HepG2 (cell line): ENCODE data around the gene DIRAS1. TPM values are rescaled to one million over a fixed set of nuclear protein-coding genes. Genes with fewer than 3 reads are reported as not detected.

Source experiments
- ATAC-seq: fragments of 200-7000 bp; cut with Tn5 transposase; 3 replicates; pipeline ENCODE4 v1.9.1; 2020; ENCODE audit warnings: mild to moderate bottlenecking, moderate library complexity
- BruUV-seq: library from RNA; stranded (reverse); fragments of 400-500 nt; replicated peaks from 2 replicates; lab custom pipeline; 2021; lab: Mats Ljungman, UMichigan
- CTCF ChIA-PET: fragments of 300-600 bp; formaldehyde crosslinking; extraction: SDS; loops from one replicate; lab custom pipeline; 2021; ENCODE audit warnings: low total read pairs, inconsistent platforms, low intra/inter-chr PET ratio; lab: Yijun Ruan, JAX
- POLR2A ChIA-PET: fragments of 350-600 bp; sonication (Branson Sonifier 250); formaldehyde crosslinking; loops from one replicate; lab custom pipeline; 2020; ENCODE audit warnings: antibody characterized with exemption, inconsistent platforms; lab: Yijun Ruan, JAX
- DNase-seq: peaks from one replicate; pipeline ENCODE4 v3.0.0-alpha.2; 2015; ENCODE audit warnings: low spot score
- FAIRE-seq: peaks from 3 replicates; lab custom pipeline; 2011; peaks lifted over from hg19 to GRCh38; lab: Jason Lieb, UNC
- H2AFZ ChIP-seq: one replicate; pipeline ENCODE4 v1.6.1; 2011; ENCODE audit warnings: low read length, inconsistent platforms
- H3K27ac ChIP-seq: fragments of 300-600 bp; 3 replicates; pipeline ENCODE4 v1.8.0; 2011; ENCODE audit warnings: mixed run types, mild to moderate bottlenecking, mixed read lengths, low read length, inconsistent platforms; ENCODE audit not compliant: insufficient read depth; ENCODE audit errors: extremely low read length
- H3K27me3 ChIP-seq, 2 experiments: fragments of 200-600 bp in 1 of 2; 2 replicates in 1 of 2; 3 replicates in 1 of 2; pipeline versions ENCODE4 v1.6.0 to v1.8.0; 2011; ENCODE audit warnings: low read length in 2 of 2, mild to moderate bottlenecking in 2 of 2, moderate library complexity in 2 of 2, inconsistent platforms in 1 of 2; ENCODE audit not compliant: insufficient read depth in 2 of 2, control insufficient read depth in 1 of 2
- H3K36me3 ChIP-seq, 2 experiments: fragments of 200-600 bp in 1 of 2; replicated peaks in 1 of 2; 2 replicates in 1 of 2; 3 replicates in 1 of 2; pipeline versions ENCODE4 v1.5.1 to v1.8.0; 2011; ENCODE audit warnings: low read length in 2 of 2, inconsistent platforms in 1 of 2; ENCODE audit not compliant: insufficient read depth in 2 of 2, control insufficient read depth in 1 of 2
- H3K4me1 ChIP-seq: 2 replicates; pipeline ENCODE4 v1.5.1; 2012; ENCODE audit warnings: low read length, inconsistent platforms; ENCODE audit not compliant: insufficient read depth
- H3K4me2 ChIP-seq: 2 replicates; pipeline ENCODE4 v1.6.0; 2011; ENCODE audit warnings: low read depth, low read length, inconsistent platforms
- H3K4me3 ChIP-seq, 3 experiments: fragments of 200-600 bp in 1 of 3; sonication (generic), shearing (Covaris generic) in 1 of 3; replicated peaks in 1 of 3; 2 replicates each; pipeline ENCODE4 v1.5.1; 2011 to 2016; ENCODE audit warnings: low read length in 3 of 3, inconsistent platforms in 2 of 3, low read depth in 2 of 3, mild to moderate bottlenecking in 2 of 3, control low read depth in 1 of 3, mixed read lengths in 1 of 3; ENCODE audit not compliant: insufficient read depth in 1 of 3
- H3K79me2 ChIP-seq: one replicate; pipeline ENCODE4 v1.6.1; 2011; ENCODE audit warnings: low read length, inconsistent platforms; ENCODE audit not compliant: insufficient read depth
- H3K9ac ChIP-seq: 2 replicates; pipeline ENCODE4 v1.6.0; 2011; ENCODE audit warnings: mild to moderate bottlenecking, low read depth, low read length, inconsistent platforms; ENCODE audit not compliant: insufficient read depth
- H3K9me3 ChIP-seq: 2 replicates; pipeline ENCODE4 v1.5.1; 2012; ENCODE audit warnings: mild to moderate bottlenecking, low read length
- H4K20me1 ChIP-seq: 2 replicates; pipeline ENCODE4 v1.6.0; 2011; ENCODE audit warnings: inconsistent platforms, mild to moderate bottlenecking, low read length, moderate library complexity; ENCODE audit not compliant: insufficient read depth
- FIP1L1 ChIP-seq: fragments of 200-400 bp; formaldehyde crosslinking; IDR thresholded peaks from 2 replicates; pipeline ENCODE4 v1.6.1; 2018; ENCODE audit warnings: low read depth, mild to moderate bottlenecking, low read length, moderate library complexity, borderline replicate concordance; ENCODE audit not compliant: insufficient read depth
- HNRNPH1 ChIP-seq: fragments of 200-400 bp; formaldehyde crosslinking; optimal IDR thresholded peaks from 2 replicates; pipeline ENCODE3; 2017; ENCODE audit warnings: mild to moderate bottlenecking, low read depth, low read length
- RXRA ChIP-seq: sonication (generic); formaldehyde crosslinking; IDR thresholded peaks from 2 replicates; pipeline ENCODE4 v1.5.1; 2020; ENCODE audit warnings: missing genetic modification reagents
- SAFB2 ChIP-seq: sonication (generic); formaldehyde crosslinking; IDR thresholded peaks from 2 replicates; pipeline ENCODE4 v1.5.1; 2020; ENCODE audit warnings: missing genetic modification reagents, low read depth, mild to moderate bottlenecking, borderline replicate concordance
- TFDP1 ChIP-seq: IDR thresholded peaks from 2 replicates; pipeline ENCODE4 v1.6.1; 2016; ENCODE audit warnings: missing compliant biosample characterization, missing genetic modification reagents, borderline replicate concordance
- ZBTB7B ChIP-seq: sonication (generic); formaldehyde crosslinking; IDR thresholded peaks from 2 replicates; pipeline ENCODE4 v1.4.0; 2020; ENCODE audit warnings: missing genetic modification reagents
- ZFP41 ChIP-seq: sonication (generic); formaldehyde crosslinking; IDR thresholded peaks from 2 replicates; pipeline ENCODE4 v1.4.0; 2020; ENCODE audit warnings: mild to moderate bottlenecking, missing genetic modification reagents, borderline replicate concordance
- ZGPAT ChIP-seq: IDR thresholded peaks from 2 replicates; pipeline ENCODE4 v1.6.1; 2016; ENCODE audit warnings: mild to moderate bottlenecking
- ZNF414 ChIP-seq: sonication (generic); formaldehyde crosslinking; IDR thresholded peaks from 2 replicates; pipeline ENCODE4 v1.5.0; 2020; ENCODE audit warnings: missing genetic modification reagents
- ZNF549 ChIP-seq: sonication (generic); formaldehyde crosslinking; IDR thresholded peaks from 2 replicates; pipeline ENCODE4 v1.5.0; 2020; ENCODE audit warnings: missing genetic modification reagents
- ZNF550 ChIP-seq: sonication (generic); formaldehyde crosslinking; IDR thresholded peaks from 2 replicates; pipeline ENCODE4 v1.4.0; 2020; ENCODE audit warnings: mild to moderate bottlenecking, missing genetic modification reagents, borderline replicate concordance
- ZSCAN30 ChIP-seq: sonication (generic); formaldehyde crosslinking; IDR thresholded peaks from 2 replicates; pipeline ENCODE4 v1.5.0; 2020; ENCODE audit warnings: mild to moderate bottlenecking, missing genetic modification reagents
- WGBS: methylation state at CpG from one replicate; pipeline ENCODE4 v1.1.6; 2017; ENCODE audit warnings: low lambda C conversion rate; 5-methylcytosine and 5-hydroxymethylcytosine counted together
- in situ Hi-C: cut with HindIII; loops from 2 replicates; pipeline ENCODE4 v1.10.0; 2017; ENCODE audit warnings: low pct_unique_long_range_greater_than_20kb; ENCODE audit not compliant: extremely low pct_ligation_motif_present
- intact Hi-C: fragments of 100-400 bp; cut with micrococcal nuclease; formaldehyde crosslinking; loops from one replicate; pipeline ENCODE4 v1.10.0; 2022; ENCODE audit not compliant: unreplicated experiment
- polyA plus RNA-seq, 8 experiments: library from polyadenylated mRNA; depleted of rRNA in 3 of 8; stranded (reverse) in 7 of 8; unstranded in 1 of 8; fragments of >200 nt; fragmentation: Illumina TruSeq in 4 of 8; extraction: Trizol in 4 of 8; gene quantifications; 2 replicates each; pipeline versions ENCODE4 v1.2.1 to v1.2.3, GENCODE V29; 2011 to 2016; ENCODE audit warnings: low read depth in 4 of 8, missing spikeins in 1 of 8, mixed read lengths in 1 of 8; ENCODE audit not compliant: insufficient read depth in 1 of 8
- total RNA-seq, 5 experiments: library from RNA; depleted of rRNA; stranded (reverse); fragments of >200 nt; fragmentation: Illumina TruSeq; extraction: Trizol; gene quantifications; 2 replicates each; pipeline ENCODE4 v1.2.3, GENCODE V29; 2016; ENCODE audit warnings: low read depth in 1 of 5

The DIRAS1 gene
- total and polyA plus RNA-seq, 2 of the 13 experiments (the other 11 are each of a cell fraction or from before 2014, with no cell fraction given), result 0.97 to 1.8 TPM

GRCh38 chr19:2701361-2702169, 19.6 kb downstream of the DIRAS1 start:
- intact Hi-C loops, result loop anchor here (5.0 kb wide), 1 partner anchor 606 kb away; no protein-coding TSS in a partner anchor
- ChIA-PET POLR2A (interaction anchor here (0.7 to 3.6 kb wide), 3 partner anchors 15 to 249 kb away, joined by 3 to 28 read pairs (median 4); no protein-coding TSS in a partner anchor), CTCF (no interaction called here)

More at GRCh38 chr19:2701361-2702169, 19.6 kb downstream of the DIRAS1 start:
- H3K27ac ChIP-seq, result no peak overlapping the region
- no peaks in the 10 kb centered on the region for H3K36me3 ChIP-seq
- peaks cover 36% of the 10 kb centered on the region for H3K4me1 ChIP-seq
- FAIRE-seq, result no peak
- H2AFZ ChIP-seq, result no peak overlapping the region
- no peaks in the 10 kb centered on the region for H3K9me3 ChIP-seq
- no peak for ATAC-seq
- in situ Hi-C loops, result no loop called here
- DNase-seq, result no peak
- H3K79me2 ChIP-seq, result no peaks in the 10 kb centered on the region
- no peaks in the 10 kb centered on the region for H4K20me1 ChIP-seq
- no peaks in the 10 kb centered on the region; a peak in 1 of 5 replicates for H3K27me3 ChIP-seq
- no peak for TF ChIP-seq TFDP1 (CRISPR knock-in tag)
- no peak for TF ChIP-seq RXRA (CRISPR knock-in tag)
- TF ChIP-seq HNRNPH1, result no peak
- no peak for TF ChIP-seq ZNF414 (CRISPR knock-in tag)
- no peak for TF ChIP-seq SAFB2 (CRISPR knock-in tag)
- TF ChIP-seq FIP1L1, result no peak
- TF ChIP-seq ZSCAN30, result no peak
- TF ChIP-seq ZFP41 (CRISPR knock-in tag), result no peak
- no peak for TF ChIP-seq ZNF550
- TF ChIP-seq ZBTB7B (CRISPR knock-in tag), result no peak
- TF ChIP-seq ZGPAT (CRISPR knock-in tag), result no peak
- no peak for TF ChIP-seq ZNF549 (CRISPR knock-in tag)
- WGBS, result 25% methylated on average over 9 of the region's 9 CpGs
- peak overlapping the region; percentile 75 to 96 (median 82); a peak in 5 of 6 replicates for H3K4me3 ChIP-seq
- peak overlapping the region; percentile 87 for H3K4me2 ChIP-seq
- H3K9ac ChIP-seq, result peak overlapping the region; percentile 75; the same call in 1 of the 2 replicates
- BruUV-seq, result no TSS peak
